CD4-positive, CD25-positive, alpha-beta regulatory T cell (primary cell): ENCODE results near the gene DNAAF5. TPM values are rescaled to one million over a fixed set of nuclear protein-coding genes. Genes with fewer than 3 reads are reported as not detected.
A peak's percentile ranks its signal among the peaks of the same experiment; 100 is the strongest.

Experiments
- ATAC-seq, 2 donors: fragments of 150-1000 bp; cut with Tn5 transposase; one replicate each; pipeline ENCODE4 v1.10.0; 2021; ENCODE audit warnings: low read depth in 2 of 2, moderate number of reproducible peaks in 2 of 2, moderate library complexity in 1 of 2
- DNase-seq, 3 donors: peaks; one replicate each; pipeline versions ENCODE4 v3.0.0 to v3.0.0-alpha.2; 2012 to 2022; ENCODE audit warnings: mixed read lengths in 1 of 3
- H3K27ac ChIP-seq: one replicate; pipeline ENCODE4 v1.7.0; 2013; ENCODE audit warnings: mild to moderate bottlenecking, low read length; ENCODE audit not compliant: insufficient read depth, poor library complexity, severe bottlenecking
- H3K27me3 ChIP-seq: one replicate; pipeline ENCODE4 v1.7.0; 2013; ENCODE audit warnings: low read length; ENCODE audit not compliant: control insufficient read depth, insufficient read depth
- H3K36me3 ChIP-seq: one replicate; pipeline ENCODE4 v1.7.0; 2013; ENCODE audit warnings: mild to moderate bottlenecking, low read length, moderate library complexity; ENCODE audit not compliant: control insufficient read depth, insufficient read depth
- H3K4me1 ChIP-seq: 2 replicates; pipeline ENCODE4 v1.7.0; 2013; ENCODE audit warnings: mild to moderate bottlenecking, low read length; ENCODE audit not compliant: insufficient read depth, control insufficient read depth, poor library complexity, severe bottlenecking
- H3K4me3 ChIP-seq: one replicate; pipeline ENCODE4 v1.7.0; 2013; ENCODE audit warnings: low read depth, mild to moderate bottlenecking, low read length, moderate library complexity
- H3K9me3 ChIP-seq, 2 experiments: 1 replicate in 1 of 2; 2 replicates in 1 of 2; pipeline ENCODE4 v1.7.0; 2013; ENCODE audit warnings: low read length in 2 of 2, mild to moderate bottlenecking in 1 of 2, moderate library complexity in 1 of 2; ENCODE audit not compliant: control insufficient read depth in 2 of 2
- H3K27ac Mint-ChIP-seq, 3 donors: one replicate each; pipeline ENCODE4 v1.8.0; 2020 to 2022; ENCODE audit warnings: mild to moderate bottlenecking in 3 of 3, mixed read lengths in 3 of 3, moderate library complexity in 2 of 3
- H3K27me3 Mint-ChIP-seq: one replicate; pipeline ENCODE4 v1.8.0; 2022; ENCODE audit warnings: mild to moderate bottlenecking, mixed read lengths
- H3K36me3 Mint-ChIP-seq: one replicate; pipeline ENCODE4 v1.8.0; 2020; ENCODE audit warnings: mixed read lengths
- H3K4me1 Mint-ChIP-seq, 4 donors: one replicate each; pipeline ENCODE4 v1.8.0; 2020 to 2022; ENCODE audit warnings: mixed read lengths in 4 of 4, mild to moderate bottlenecking in 1 of 4
- H3K4me3 Mint-ChIP-seq, 4 donors: one replicate each; pipeline ENCODE4 v1.8.0; 2020 to 2022; ENCODE audit warnings: mild to moderate bottlenecking in 4 of 4, mixed read lengths in 4 of 4, moderate library complexity in 3 of 4
- H3K9me3 Mint-ChIP-seq, 7 donors: one replicate each; pipeline ENCODE4 v1.8.0; 2020 to 2022; ENCODE audit warnings: mixed read lengths in 7 of 7, mild to moderate bottlenecking in 3 of 7, moderate library complexity in 2 of 7
- polyA plus RNA-seq, 4 donors: library from polyadenylated mRNA; unstranded; fragments of 300-500 nt; fragmentation: Illumina TruSeq; gene quantifications; one replicate each; pipeline ENCODE4 v1.2.3, GENCODE V29; 2021
- total RNA-seq: library from RNA; stranded (reverse); gene quantifications from one replicate; pipeline ENCODE4 v1.2.3, GENCODE V29; 2022

The DNAAF5 gene
- total and polyA plus RNA-seq, 5 donors from 2014 or later, result 0.84 to 11.9 (median 2.3) TPM

GRCh38 chr7:685540-685939 lies 41.0 kb upstream of the DNAAF5 start:
- Histone ChIP-seq H3K36me3 (no peaks in the 10 kb centered on the region), H3K9me3 (peaks cover 26 to 28% of the 10 kb centered on the region in 2 experiments), H3K4me1 (no peaks in the 10 kb centered on the region), H3K27ac (no peak overlapping the region), H3K4me3 (no peak overlapping the region), H3K27me3 (no peaks in the 10 kb centered on the region)
- ATAC-seq (no peak), DNase-seq (no peak)
- H3K27me3 Mint-ChIP-seq, result no peaks in the 10 kb centered on the region
- peaks cover 0 to 32% (median 19%) of the 10 kb centered on the region in 7 donors for H3K9me3 Mint-ChIP-seq
- H3K4me3 Mint-ChIP-seq, result no peak overlapping the region
- H3K36me3 Mint-ChIP-seq, result peaks cover 35% of the 10 kb centered on the region
- H3K27ac Mint-ChIP-seq, result no peak overlapping the region
- H3K4me1 Mint-ChIP-seq, result no peaks in the 10 kb centered on the region

GRCh38 chr7:690478-691360 lies 35.8 kb upstream of the DNAAF5 start:
- Histone ChIP-seq H3K4me1 (no peaks in the 10 kb centered on the region), H3K27me3 (no peaks in the 10 kb centered on the region), H3K27ac (no peak overlapping the region), H3K36me3 (no peaks in the 10 kb centered on the region), H3K4me3 (no peak overlapping the region), H3K9me3 (peaks cover 18 to 25% of the 10 kb centered on the region in 2 experiments)
- DNase-seq (no peak), ATAC-seq (no peak)
- peaks cover 0 to 23% (median 14%) of the 10 kb centered on the region in 7 donors for H3K9me3 Mint-ChIP-seq
- H3K4me1 Mint-ChIP-seq, result no peaks in the 10 kb centered on the region
- peaks cover 27% of the 10 kb centered on the region for H3K36me3 Mint-ChIP-seq
- no peak overlapping the region for H3K4me3 Mint-ChIP-seq
- no peak overlapping the region for H3K27ac Mint-ChIP-seq
- peaks cover 4% of the 10 kb centered on the region for H3K27me3 Mint-ChIP-seq

- no peak overlapping the region for H3K27ac ChIP-seq
- Mint-ChIP-seq H3K4me3 (peak overlapping the region in 1 of 4 donors; percentile 8), H3K27me3 (peaks cover 4% of the 10 kb centered on the region), H3K36me3 (peaks cover 26% of the 10 kb centered on the region), H3K27ac (peak overlapping the region in 1 of 3 donors; percentile 68), H3K4me1 (no peaks in the 10 kb centered on the region), H3K9me3 (peaks cover 0 to 17% (median 13%) of the 10 kb centered on the region in 7 donors)
- H3K27me3 ChIP-seq, result no peaks in the 10 kb centered on the region
- no peak overlapping the region for H3K4me3 ChIP-seq
- DNase-seq (no peak), ATAC-seq (no peak)
- H3K36me3 ChIP-seq, result no peaks in the 10 kb centered on the region
- no peaks in the 10 kb centered on the region for H3K4me1 ChIP-seq
- peaks cover 15 to 17% of the 10 kb centered on the region in 2 experiments for H3K9me3 ChIP-seq
Measured at GRCh38 chr7:691361-692045, 35.0 kb upstream of the DNAAF5 start.

- no peak overlapping the region for H3K27ac Mint-ChIP-seq
- H3K4me3 Mint-ChIP-seq, result no peak overlapping the region
- DNase-seq, result no peak
- H3K36me3 Mint-ChIP-seq, result peaks cover 15% of the 10 kb centered on the region
- no peak overlapping the region for H3K27ac ChIP-seq
- no peak overlapping the region for H3K4me3 ChIP-seq
- peaks cover 0 to 6% (median 4%) of the 10 kb centered on the region in 7 donors for H3K9me3 Mint-ChIP-seq
- H3K9me3 ChIP-seq, result peaks cover 6 to 13% of the 10 kb centered on the region in 2 experiments
- H3K4me1 ChIP-seq, result no peaks in the 10 kb centered on the region
- peaks cover 4% of the 10 kb centered on the region for H3K27me3 Mint-ChIP-seq
- ATAC-seq, result no peak
- no peaks in the 10 kb centered on the region for H3K27me3 ChIP-seq
- H3K4me1 Mint-ChIP-seq, result no peaks in the 10 kb centered on the region
- no peaks in the 10 kb centered on the region for H3K36me3 ChIP-seq
Measured at GRCh38 chr7:693280-693679, 33.2 kb upstream of the DNAAF5 start.

GRCh38 chr7:696426-696811 lies 30.1 kb upstream of the DNAAF5 start:
- Mint-ChIP-seq H3K4me3 (no peak overlapping the region), H3K9me3 (peaks cover 0 to 3% (median 0%) of the 10 kb centered on the region in 7 donors), H3K27ac (no peak overlapping the region), H3K27me3 (no peaks in the 10 kb centered on the region), H3K4me1 (peaks cover 0 to 2% (median 0%) of the 10 kb centered on the region in 4 donors), H3K36me3 (peaks cover 10% of the 10 kb centered on the region)
- DNase-seq, result no peak
- Histone ChIP-seq H3K27ac (no peak overlapping the region), H3K4me3 (no peak overlapping the region), H3K27me3 (no peaks in the 10 kb centered on the region), H3K36me3 (no peaks in the 10 kb centered on the region), H3K4me1 (no peaks in the 10 kb centered on the region), H3K9me3 (no peaks in the 10 kb centered on the region)
- ATAC-seq, result no peak

- Mint-ChIP-seq H3K4me3 (no peak overlapping the region), H3K27ac (no peak overlapping the region), H3K27me3 (no peaks in the 10 kb centered on the region), H3K9me3 (peaks cover 0 to 4% (median 0%) of the 10 kb centered on the region in 7 donors), H3K36me3 (peaks cover 7% of the 10 kb centered on the region), H3K4me1 (peaks cover 0 to 2% (median 0%) of the 10 kb centered on the region in 4 donors)
- ATAC-seq (no peak), DNase-seq (no peak)
- no peak overlapping the region for H3K27ac ChIP-seq
- H3K4me3 ChIP-seq, result no peak overlapping the region
- no peaks in the 10 kb centered on the region for H3K27me3 ChIP-seq
- no peaks in the 10 kb centered on the region for H3K9me3 ChIP-seq
- no peaks in the 10 kb centered on the region for H3K36me3 ChIP-seq
- no peaks in the 10 kb centered on the region for H3K4me1 ChIP-seq
Measured at GRCh38 chr7:696812-697551, 29.5 kb upstream of the DNAAF5 start.
